ENCODE measurements around the gene ATXN7L1. TPM values are rescaled to one million over a fixed set of nuclear protein-coding genes. Genes with fewer than 3 reads are reported as not detected.

ATXN7L1 gene
- total RNA-seq, 4 donors from 2014 or later: 8.0 to 14.1 (median 10.6) TPM

GRCh38 chr7:105766421-105767073, 109.9 kb downstream of the ATXN7L1 start:
- no peaks in the 10 kb centered on the region for H3K27me3 ChIP-seq
- H3K4me3 ChIP-seq: no peak overlapping the region
- peaks cover 0 to 14% (median 11%) of the 10 kb centered on the region in 3 donors for H3K4me1 ChIP-seq
- H3K27ac ChIP-seq: no peak overlapping the region
- TF ChIP-seq POLR2A (IDR thresholded peaks at IDR 0.05) (no peak), CTCF (IDR thresholded peaks at IDR 0.05) (no peak)
- intact Hi-C loops (cut with DNase I): loop anchor here (10.0 kb wide), 3 partner anchors 108 to 388 kb away; partner anchors contain the start of gene ATXN7L1
- DNase-seq: no peak
- H3K36me3 ChIP-seq: peaks cover 0 to 2% (median 0%) of the 10 kb centered on the region in 3 donors
- WGBS, 2 donors: 63 to 79% methylated on average over 11 to 13 of the region's 14 CpGs
- no peaks in the 10 kb centered on the region for H3K9me3 ChIP-seq

DNA sequence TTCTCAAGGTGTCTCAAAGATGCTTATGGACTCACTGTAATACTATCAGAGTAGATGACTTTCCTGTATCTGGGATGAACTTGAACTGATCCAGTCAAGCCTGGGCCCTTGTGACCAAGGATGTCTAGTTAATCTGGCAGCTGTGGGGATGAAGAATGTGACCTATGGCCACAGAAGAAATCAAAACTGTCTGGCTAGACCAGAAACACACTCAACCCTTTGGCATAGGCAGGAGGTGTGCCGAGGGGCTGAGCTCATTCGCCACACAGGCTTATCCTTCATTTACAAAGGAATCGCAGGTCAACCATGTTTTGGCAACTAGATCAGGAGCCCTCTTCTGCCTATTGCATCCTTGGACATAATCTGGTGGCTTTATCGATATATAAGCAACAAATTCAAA, 110.6 kb downstream of the ATXN7L1 start:
- Histone ChIP-seq H3K27me3 (no peaks in the 10 kb centered on the region), H3K9me3 (no peaks in the 10 kb centered on the region), H3K4me1 (peaks cover 0 to 15% (median 11%) of the 10 kb centered on the region in 3 donors), H3K4me3 (no peak overlapping the region), H3K27ac (no peak overlapping the region), H3K36me3 (no peaks in the 10 kb centered on the region)
- DNase-seq: no peak
- TF ChIP-seq POLR2A (IDR thresholded peaks at IDR 0.05): no peak
- TF ChIP-seq CTCF (IDR thresholded peaks at IDR 0.05): no peak
- intact Hi-C loops (cut with DNase I): loop anchor here (10.0 kb wide), 3 partner anchors 109 to 389 kb away; partner anchors contain the start of gene ATXN7L1
- 92 to 94% methylated on average over 4 of the region's 4 CpGs for WGBS, 2 donors

- Histone ChIP-seq H3K9me3 (no peaks in the 10 kb centered on the region), H3K36me3 (no peaks in the 10 kb centered on the region), H3K27ac (no peak overlapping the region), H3K27me3 (no peaks in the 10 kb centered on the region), H3K4me1 (peaks cover 0 to 17% (median 12%) of the 10 kb centered on the region in 3 donors), H3K4me3 (no peak overlapping the region)
- WGBS, 2 donors: 87 to 92% methylated on average over 2 of the region's 2 CpGs
- DNase-seq: no peak
- TF ChIP-seq CTCF (IDR thresholded peaks at IDR 0.05) (no peak), POLR2A (IDR thresholded peaks at IDR 0.05) (no peak)
- intact Hi-C loops (cut with DNase I): loop anchor here (5.0 to 10.0 kb wide), 4 partner anchors 110 to 390 kb away; partner anchors contain the start of gene ATXN7L1
These were observed 111.9 kb downstream of the ATXN7L1 start for GRCh38 chr7:105764506-105764905.

DNA sequence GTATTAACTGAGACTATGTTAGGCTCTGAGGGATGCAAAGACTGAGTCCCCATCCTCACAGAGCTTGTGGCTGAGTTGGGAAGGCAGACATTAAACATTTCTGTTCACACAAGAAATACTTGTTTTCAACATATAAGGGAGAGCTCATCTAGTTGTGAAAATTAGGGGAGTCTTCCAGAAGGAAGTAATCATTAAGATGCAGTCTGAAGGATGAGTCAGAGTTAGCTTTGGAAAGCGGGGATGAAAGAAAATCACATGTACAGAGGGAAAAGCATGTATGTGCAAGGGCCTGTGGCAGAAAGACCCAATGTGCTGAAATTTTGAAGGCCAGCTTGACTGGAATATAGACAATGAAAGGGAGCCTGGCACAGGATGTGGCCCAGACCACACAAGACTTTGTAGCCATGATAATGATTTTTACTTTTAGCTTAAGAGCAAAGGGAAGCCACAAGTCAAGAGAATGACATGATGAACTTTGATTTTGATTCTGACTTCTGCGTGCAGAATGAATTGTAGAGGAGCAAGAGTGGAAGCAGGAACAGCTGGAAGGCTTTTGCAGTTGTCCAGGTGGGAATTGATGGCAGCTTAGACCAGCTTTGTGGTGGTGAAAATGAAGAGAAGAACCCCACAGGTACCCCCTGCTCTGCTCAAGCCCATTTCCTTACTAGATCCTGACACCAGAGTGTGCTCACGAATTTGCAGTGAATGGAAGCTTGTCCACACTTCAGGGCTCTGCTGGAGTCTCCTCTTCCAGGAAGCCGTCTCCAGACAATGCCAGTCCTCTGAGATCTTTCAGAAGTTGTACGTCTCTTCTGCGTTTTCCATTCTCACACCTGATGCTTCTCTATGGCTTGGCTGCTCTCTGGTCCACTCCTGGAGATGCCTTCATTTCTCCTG, 115.6 kb downstream of the ATXN7L1 start:
- Histone ChIP-seq H3K27ac (no peak overlapping the region), H3K9me3 (no peaks in the 10 kb centered on the region), H3K36me3 (no peaks in the 10 kb centered on the region), H3K4me1 (peaks cover 0 to 15% (median 13%) of the 10 kb centered on the region in 3 donors), H3K4me3 (no peak overlapping the region), H3K27me3 (no peaks in the 10 kb centered on the region)
- WGBS, 2 donors: 75 to 78% methylated on average over 6 of the region's 6 CpGs
- TF ChIP-seq CTCF (IDR thresholded peaks at IDR 0.05) (no peak), POLR2A (IDR thresholded peaks at IDR 0.05) (no peak)
- no peak for DNase-seq
- intact Hi-C loops (cut with DNase I): loop anchor here (5.0 to 10.0 kb wide), 4 partner anchors 106 to 394 kb away; partner anchors contain the start of gene ATXN7L1

Measured in esophagus squamous epithelium (tissue), 5 donors.